Neural cell (in vitro differentiated cells): Measurements from ENCODE around the gene EMP3.

Experiments
- EP300 ChIP-seq: fragments of 450-650 bp; conservative IDR thresholded peaks from 2 replicates; pipeline ENCODE4 v1.6.1; 2014; ENCODE audit warnings: antibody characterized with exemption, mild to moderate bottlenecking, moderate library complexity; ENCODE audit not compliant: poor library complexity, severe bottlenecking
- EZH2 ChIP-seq: fragments of 200-600, 300-800 bp; shearing (Covaris generic), sonication (generic); IDR thresholded peaks from 2 replicates; pipeline ENCODE4 v1.6.1; 2014; ENCODE audit warnings: antibody characterized with exemption, low read length, borderline replicate concordance, mild to moderate bottlenecking; ENCODE audit not compliant: insufficient read depth, poor library complexity, severe bottlenecking
- MXI1 ChIP-seq: fragments of 450-650 bp; conservative IDR thresholded peaks from 2 replicates; pipeline ENCODE4 v1.6.1; 2014; ENCODE audit warnings: antibody characterized with exemption, mild to moderate bottlenecking; ENCODE audit not compliant: poor library complexity, severe bottlenecking
- POLR2AphosphoS5 ChIP-seq: IDR thresholded peaks from 2 replicates; pipeline ENCODE4 v1.6.1; 2012
- RAD21 ChIP-seq: fragments of 450-650 bp; conservative IDR thresholded peaks from 2 replicates; pipeline ENCODE4 v1.6.1; 2014; ENCODE audit warnings: antibody characterized with exemption, mild to moderate bottlenecking, moderate library complexity
- SMC3 ChIP-seq: fragments of 450-650 bp; conservative IDR thresholded peaks from 2 replicates; pipeline ENCODE4 v1.6.1; 2014; ENCODE audit warnings: antibody characterized with exemption, mild to moderate bottlenecking, moderate library complexity; ENCODE audit not compliant: poor library complexity
- TAF1 ChIP-seq: IDR thresholded peaks from 2 replicates; pipeline ENCODE4 v1.6.1; 2012; ENCODE audit warnings: low read depth
- TF ChIP-seq, protein P1 (sequence below): fragments of 450-650 bp; IDR thresholded peaks from 2 replicates; pipeline ENCODE4 v1.5.1; 2014; ENCODE audit warnings: antibody characterized with exemption, mild to moderate bottlenecking, moderate library complexity; ENCODE audit not compliant: poor library complexity, severe bottlenecking
- TF ChIP-seq, protein P2 (sequence below): IDR thresholded peaks from 2 replicates; pipeline ENCODE4 v1.6.1; 2012; ENCODE audit warnings: borderline replicate concordance

DNA sequence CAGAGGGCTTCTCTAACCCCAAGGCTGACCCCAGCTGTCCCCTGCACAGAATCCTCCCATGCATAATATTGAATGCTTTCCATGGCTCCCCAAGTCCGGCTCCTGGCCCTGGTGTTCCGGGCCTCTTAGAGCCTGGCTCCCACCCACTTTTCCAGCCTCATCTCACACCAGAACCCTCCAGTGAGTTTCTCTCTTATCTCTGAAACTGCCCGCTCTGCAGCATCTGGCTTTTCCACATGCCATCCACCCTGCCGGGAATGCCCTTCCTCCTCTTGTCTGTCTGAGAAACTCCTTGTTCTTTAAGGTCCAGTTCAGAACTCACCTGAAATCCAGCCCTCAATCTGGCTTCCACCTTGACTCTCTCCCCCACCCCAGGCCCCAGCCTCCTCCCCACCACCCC lies 45.6 kb downstream of the EMP3 start:
- TF ChIP-seq TAF1 (no peak), EP300 (no peak), POLR2AphosphoS5 (no peak), EZH2 (no peak), RAD21 (no peak), SMC3 (no peak), MXI1 (no peak)
- TF ChIP-seq, protein P1, sequence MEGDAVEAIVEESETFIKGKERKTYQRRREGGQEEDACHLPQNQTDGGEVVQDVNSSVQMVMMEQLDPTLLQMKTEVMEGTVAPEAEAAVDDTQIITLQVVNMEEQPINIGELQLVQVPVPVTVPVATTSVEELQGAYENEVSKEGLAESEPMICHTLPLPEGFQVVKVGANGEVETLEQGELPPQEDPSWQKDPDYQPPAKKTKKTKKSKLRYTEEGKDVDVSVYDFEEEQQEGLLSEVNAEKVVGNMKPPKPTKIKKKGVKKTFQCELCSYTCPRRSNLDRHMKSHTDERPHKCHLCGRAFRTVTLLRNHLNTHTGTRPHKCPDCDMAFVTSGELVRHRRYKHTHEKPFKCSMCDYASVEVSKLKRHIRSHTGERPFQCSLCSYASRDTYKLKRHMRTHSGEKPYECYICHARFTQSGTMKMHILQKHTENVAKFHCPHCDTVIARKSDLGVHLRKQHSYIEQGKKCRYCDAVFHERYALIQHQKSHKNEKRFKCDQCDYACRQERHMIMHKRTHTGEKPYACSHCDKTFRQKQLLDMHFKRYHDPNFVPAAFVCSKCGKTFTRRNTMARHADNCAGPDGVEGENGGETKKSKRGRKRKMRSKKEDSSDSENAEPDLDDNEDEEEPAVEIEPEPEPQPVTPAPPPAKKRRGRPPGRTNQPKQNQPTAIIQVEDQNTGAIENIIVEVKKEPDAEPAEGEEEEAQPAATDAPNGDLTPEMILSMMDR: no peak
- TF ChIP-seq, protein P2, sequence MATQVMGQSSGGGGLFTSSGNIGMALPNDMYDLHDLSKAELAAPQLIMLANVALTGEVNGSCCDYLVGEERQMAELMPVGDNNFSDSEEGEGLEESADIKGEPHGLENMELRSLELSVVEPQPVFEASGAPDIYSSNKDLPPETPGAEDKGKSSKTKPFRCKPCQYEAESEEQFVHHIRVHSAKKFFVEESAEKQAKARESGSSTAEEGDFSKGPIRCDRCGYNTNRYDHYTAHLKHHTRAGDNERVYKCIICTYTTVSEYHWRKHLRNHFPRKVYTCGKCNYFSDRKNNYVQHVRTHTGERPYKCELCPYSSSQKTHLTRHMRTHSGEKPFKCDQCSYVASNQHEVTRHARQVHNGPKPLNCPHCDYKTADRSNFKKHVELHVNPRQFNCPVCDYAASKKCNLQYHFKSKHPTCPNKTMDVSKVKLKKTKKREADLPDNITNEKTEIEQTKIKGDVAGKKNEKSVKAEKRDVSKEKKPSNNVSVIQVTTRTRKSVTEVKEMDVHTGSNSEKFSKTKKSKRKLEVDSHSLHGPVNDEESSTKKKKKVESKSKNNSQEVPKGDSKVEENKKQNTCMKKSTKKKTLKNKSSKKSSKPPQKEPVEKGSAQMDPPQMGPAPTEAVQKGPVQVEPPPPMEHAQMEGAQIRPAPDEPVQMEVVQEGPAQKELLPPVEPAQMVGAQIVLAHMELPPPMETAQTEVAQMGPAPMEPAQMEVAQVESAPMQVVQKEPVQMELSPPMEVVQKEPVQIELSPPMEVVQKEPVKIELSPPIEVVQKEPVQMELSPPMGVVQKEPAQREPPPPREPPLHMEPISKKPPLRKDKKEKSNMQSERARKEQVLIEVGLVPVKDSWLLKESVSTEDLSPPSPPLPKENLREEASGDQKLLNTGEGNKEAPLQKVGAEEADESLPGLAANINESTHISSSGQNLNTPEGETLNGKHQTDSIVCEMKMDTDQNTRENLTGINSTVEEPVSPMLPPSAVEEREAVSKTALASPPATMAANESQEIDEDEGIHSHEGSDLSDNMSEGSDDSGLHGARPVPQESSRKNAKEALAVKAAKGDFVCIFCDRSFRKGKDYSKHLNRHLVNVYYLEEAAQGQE: no peak
